AG09319 (cell line): ENCODE data around the gene HEXIM1.

Experiments
- DNase-seq: peaks from one replicate; pipeline ENCODE4 v3.0.0-alpha.2; 2010; ENCODE audit warnings: low read depth; ENCODE audit errors: extremely low read depth
- CTCF ChIP-seq: IDR thresholded peaks from 2 replicates; pipeline ENCODE4 v1.5.1; 2011; ENCODE audit warnings: low read depth, mild to moderate bottlenecking, inconsistent platforms, low read length, moderate library complexity

Gene HEXIM1

GRCh38 chr17:45108595-45109521, 39.4 kb upstream of the HEXIM1 start:
- no peak for DNase-seq
- no peak for TF ChIP-seq CTCF

- no peak; the same call in 1 of the 2 replicates for TF ChIP-seq CTCF
- no peak for DNase-seq
Measured at GRCh38 chr17:45110676-45111611, 37.3 kb upstream of the HEXIM1 start.

GRCh38 chr17:45111850-45112249, 36.4 kb upstream of the HEXIM1 start:
- TF ChIP-seq CTCF = no peak

GRCh38 chr17:45112559-45113423, 35.5 kb upstream of the HEXIM1 start:
- no peak for DNase-seq
- no peak for TF ChIP-seq CTCF

More at GRCh38 chr17:45111850-45112249, 36.4 kb upstream of the HEXIM1 start:
- DNase-seq = no peak

GRCh38 chr17:45113424-45113754, 34.9 kb upstream of the HEXIM1 start:
- no peak for DNase-seq
- TF ChIP-seq CTCF = no peak

- no peak for TF ChIP-seq CTCF
- no peak for DNase-seq
Measured at GRCh38 chr17:45114117-45114932, 34.0 kb upstream of the HEXIM1 start.
